TTC549 (cell line): ENCODE results near the gene ZSCAN20.
A peak's percentile ranks its signal among the peaks of the same experiment; 100 is the strongest.

Experiments used
- FAIRE-seq: peaks from 2 replicates; lab custom pipeline; 2012; peaks lifted over from hg19 to GRCh38; lab: Jason Lieb, UNC

The ZSCAN20 gene

DNA sequence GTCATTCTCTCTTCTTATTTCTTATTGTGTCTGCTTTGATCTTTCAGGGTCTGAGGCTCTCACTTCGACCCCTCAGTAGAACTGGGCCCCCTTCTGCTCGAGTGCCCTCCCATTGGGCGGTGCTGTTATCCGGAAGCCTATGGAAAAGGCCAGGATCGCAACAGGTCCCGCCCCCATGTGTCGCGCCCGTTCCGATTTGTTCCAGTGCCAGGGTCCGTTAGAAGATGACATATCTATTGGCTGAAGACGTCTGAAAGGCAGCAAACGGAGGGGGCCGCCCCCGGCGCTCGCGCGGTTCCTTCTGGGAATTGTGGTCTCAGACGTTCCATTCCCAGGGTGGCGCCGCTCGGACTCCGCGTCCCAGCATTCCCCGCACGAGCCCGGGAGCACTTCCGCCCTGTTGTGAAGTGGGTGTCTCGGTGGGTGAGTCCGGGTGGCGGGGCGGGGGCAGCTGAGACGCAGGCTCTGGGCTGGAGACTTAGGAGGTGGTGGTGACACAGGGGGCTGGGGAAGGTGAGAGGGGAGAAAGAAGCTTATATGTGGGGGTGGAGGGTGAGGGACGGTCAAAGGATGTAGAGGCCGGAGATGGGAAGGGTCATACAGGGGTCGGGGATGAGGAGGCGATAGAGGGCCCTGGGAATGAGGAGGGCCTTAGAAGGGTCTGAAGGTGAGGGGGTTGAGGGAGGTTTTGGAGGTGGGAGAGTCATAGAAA is at the start of gene ZSCAN20:
Gene ZSCAN20, plus strand, starts transcription at position 377 of the 712 bp plus-strand sequence. CDS start 6,644 bp downstream, outside the sequence.
- peak; percentile 89 for FAIRE-seq

DNA sequence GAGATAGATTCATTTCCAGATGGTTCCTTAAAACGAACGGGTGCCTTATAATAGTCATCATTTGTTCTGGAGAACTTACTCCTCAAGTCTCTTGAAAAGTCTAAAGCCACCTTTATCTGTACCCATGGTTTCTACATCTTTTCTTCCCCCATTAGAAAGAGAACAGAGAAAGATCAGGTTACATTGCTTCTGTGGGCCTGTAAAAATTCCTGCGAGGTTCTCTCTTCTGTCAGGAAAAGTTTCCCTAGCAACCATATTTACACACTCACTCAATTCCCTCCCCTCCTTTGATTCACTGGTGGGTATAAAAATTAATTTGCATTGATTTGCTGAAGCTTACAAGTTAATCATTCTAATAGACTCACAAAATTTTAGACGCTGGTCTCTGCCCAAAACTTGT is 48.2 kb upstream of the ZSCAN20 start:
- FAIRE-seq = no peak

DNA sequence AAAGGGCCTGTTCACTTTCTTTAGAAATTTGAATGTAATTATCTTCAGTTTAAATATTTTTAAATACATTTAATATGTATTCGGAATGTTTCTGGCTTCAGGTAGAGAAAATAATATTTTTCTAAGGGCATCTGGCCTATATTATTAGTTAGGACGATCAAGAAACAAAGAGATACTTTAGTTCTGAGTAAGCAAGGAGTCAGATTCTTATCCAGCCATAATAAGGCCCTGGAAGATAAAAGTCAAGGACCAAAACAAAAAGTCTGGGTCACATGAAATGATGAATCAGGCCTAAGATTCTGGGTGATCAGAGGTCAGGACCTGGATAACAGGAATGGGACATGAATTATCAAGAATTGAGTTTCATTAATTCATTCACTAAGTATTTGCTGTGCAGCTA is 47.8 kb upstream of the ZSCAN20 start:
- FAIRE-seq = no peak

DNA sequence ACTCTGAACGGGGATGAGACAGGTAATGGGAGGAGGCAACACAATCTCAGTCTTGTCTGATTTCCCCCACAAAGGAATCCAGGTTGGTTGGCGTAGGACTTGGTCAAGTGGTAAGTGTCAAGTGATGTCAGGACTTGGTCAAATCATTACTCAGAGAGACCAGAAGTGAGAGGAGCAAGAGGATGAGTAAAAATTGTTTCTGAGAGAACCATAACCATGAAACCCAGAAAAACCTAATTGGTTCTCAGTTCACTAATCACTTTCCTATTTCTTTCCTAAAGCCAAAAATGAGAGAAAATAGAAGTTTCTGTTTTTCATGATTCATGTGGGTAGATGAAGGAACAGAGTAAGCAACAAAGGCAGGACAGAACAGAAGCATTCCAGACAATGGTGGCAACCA is 46.5 kb upstream of the ZSCAN20 start:
- FAIRE-seq = no peak

DNA sequence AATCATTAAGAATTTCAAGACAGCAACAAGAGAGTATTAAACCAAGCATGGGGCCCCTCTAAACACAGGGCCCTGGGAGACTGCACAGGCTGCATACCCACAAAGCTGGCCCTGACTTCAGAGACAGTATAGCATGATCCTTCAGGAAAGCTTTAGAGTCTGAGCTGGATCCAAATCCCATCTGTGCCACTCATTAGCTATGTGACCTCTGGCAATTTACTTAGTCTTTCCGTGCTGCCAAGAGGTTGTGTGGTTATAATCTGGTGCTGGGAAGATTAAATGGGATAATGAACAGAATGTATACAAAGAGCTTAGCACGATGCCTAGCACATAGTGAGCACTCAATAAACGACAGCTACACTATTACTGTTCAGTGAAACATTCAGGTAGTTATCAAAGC is 45.5 kb upstream of the ZSCAN20 start:
- no peak for FAIRE-seq

DNA sequence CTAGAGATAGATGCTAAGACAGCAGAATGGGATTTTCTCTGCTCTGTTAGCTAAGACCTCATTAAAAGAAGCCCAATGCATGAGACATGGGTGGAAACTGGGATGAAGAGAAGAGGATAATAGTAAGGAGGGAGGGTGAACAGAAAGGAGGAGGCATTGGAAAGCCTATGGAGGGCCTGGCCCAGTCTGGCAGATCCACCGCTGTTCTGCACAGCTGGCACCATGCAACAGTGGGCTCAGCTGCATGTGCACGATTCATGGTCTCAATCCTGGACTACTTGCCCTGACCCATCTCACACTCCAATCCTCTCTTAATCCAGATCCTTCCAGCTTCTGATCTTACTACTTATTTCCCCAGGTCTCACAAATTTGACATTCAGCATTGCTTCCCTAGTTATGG is 43.8 kb upstream of the ZSCAN20 start:
- no peak for FAIRE-seq

DNA sequence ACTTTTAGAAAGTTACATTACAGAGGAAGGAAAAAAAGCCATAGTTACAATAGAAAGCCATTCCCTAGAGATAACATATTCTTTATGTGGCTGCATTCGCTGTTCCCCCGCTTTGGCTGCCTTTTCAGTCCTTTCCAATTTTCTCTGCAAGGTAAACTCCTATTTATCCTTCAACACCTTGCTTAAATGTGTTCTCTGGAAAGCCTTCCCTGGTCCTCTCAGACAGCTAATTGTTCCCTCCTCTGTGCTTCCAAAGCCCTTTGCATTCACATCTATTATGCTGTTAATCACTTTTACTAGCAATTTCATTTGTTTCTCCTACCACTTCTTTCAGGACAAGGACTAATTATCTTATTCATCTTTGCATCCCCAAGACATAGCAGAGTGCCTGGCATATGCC is 43.1 kb upstream of the ZSCAN20 start:
- no peak for FAIRE-seq

DNA sequence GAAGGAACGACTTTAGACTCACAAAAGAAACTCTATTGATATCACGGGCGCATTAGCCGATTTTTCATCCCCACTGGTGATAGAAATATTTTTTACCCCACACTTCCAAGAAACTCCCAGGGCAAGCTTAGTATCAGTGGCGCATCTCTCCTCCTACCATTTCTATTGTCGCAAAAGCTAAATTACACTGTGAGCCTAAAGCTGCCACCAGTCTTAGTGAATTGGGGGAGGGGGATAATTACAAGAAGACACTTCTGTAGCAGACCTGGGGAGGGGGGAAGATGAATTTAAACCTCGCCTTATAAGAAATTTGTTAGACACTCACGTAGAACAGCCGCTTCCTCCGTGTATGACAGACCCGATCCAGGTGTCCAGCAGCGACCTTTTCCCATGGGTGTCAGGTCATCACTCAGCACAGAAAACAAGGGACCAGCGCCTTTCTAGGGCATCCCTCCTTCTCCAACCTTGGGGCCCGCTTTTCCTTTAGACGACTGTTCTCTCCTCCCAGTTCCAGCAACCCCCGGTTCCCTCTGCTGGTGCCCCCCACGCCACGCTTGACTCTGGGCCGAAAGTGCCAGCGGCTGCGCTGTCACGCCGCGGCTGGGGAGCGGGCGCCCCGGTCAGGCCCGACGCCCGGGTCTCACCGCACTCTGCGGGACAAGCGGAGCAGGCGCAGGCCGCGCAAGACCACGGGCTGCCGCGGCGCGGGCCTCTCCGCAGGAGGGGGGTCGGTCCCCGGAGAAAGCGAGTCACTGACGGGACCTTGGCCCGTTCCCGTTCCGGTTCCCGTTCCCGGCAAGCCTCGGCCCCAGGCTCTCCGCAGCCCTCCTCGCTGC is 42.4 kb upstream of the ZSCAN20 start:
- FAIRE-seq = no peak

DNA sequence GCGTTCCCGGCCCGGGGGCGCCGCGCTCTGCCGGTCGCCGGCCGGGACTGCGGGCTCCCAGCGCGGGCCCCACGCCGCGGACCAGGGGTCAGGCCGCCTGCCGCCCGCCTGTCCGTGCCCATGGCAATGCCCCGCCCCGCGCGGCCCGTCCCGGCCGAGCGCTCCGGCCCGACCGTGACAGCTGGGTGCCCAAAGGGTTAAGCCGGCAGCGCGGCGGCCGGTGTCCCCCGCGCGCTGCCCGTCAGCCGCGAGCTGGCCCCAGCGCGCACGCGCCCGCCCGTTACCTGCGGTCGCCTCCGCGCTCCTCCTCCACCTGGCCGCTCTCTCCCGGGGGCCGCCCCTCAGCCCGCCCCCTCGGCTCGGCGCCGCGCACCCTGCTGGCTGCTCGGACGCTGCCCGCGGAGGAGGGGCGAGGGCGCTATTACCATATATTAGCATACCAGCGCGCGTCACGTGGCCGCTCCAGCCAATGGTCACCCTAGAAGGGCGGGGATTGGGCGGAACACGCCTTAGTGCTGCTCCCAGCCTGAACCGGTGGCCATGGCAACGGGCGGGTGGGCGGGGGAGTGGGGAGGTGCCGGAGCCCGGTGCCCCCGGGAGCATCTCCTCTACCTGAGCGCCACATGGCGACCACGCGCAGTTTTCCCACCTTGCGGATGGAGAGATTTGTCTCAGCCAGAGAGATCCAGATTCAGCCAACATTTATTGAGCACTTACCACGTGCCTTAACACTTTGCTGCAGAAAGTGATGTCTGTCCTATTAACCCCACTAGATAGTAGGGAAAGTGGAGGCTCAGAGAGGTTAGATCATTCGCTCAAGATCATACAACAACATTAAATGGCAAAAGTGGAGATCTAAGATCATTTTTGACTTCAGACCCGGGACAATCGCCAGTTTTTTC is 41.5 kb upstream of the ZSCAN20 start, which contains the start of gene PHC2:
Gene PHC2, minus strand, starts transcription at position 404 of the 902 bp plus-strand sequence. CDS start 55,556 bp downstream, outside the sequence.
- no peak for FAIRE-seq

DNA sequence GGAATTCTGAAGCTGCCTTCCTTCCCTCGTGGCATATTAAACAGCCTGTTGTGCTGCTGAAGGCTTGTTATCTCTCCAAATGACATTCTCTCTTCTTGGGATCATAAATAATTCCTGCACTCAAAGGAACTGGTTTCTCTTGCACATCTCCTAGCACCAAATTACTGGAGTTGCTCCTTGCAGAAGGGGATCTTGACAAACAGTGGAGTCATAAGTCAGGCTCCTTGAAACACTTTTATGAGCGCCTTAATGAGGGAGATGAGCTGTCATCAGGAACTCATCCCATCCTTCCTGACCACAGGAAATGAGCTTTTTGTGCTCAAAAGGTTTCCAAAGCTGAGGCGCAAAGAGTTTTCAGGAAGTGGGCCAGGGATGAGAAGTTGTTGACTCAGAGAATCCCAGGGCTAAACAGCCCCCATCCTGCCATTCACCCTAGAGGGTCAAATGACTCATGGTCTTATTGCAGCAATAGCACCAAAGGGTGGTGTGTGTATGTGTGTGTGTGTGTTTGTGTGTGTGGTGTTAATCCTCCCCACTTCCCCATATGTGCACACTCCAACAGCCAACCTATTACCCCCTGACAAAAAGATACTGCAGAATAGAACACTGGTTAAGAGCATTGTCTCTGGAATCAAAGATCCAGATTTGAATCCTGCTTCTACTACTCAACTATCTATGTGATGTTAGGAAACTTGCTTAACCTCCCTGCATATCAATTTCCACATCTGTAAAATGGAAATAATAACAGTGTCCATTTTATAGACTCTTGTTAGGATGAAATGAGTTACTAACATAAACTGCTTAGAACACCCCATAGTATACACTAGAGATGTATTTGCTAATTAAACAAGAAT is 38.7 kb upstream of the ZSCAN20 start:
- FAIRE-seq = no peak

DNA sequence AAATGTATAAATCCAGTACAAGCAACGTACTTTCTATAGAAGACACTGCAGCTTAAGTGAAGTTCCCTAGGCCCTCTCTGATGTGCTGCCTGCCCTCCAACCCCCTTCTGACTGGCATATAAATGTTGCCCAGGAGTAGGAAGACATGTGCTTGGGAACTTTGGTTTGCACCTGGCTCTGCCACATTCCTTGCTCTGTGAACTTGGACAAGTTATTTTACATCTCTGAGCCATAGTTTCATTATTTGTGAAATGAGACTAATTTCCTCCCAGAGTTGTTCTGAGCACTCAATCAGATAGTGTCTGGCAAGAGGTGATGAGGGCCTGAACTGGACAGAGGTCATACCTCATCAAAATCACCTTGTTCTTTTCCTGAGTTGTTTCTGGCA is 38.1 kb upstream of the ZSCAN20 start:
- no peak for FAIRE-seq

DNA sequence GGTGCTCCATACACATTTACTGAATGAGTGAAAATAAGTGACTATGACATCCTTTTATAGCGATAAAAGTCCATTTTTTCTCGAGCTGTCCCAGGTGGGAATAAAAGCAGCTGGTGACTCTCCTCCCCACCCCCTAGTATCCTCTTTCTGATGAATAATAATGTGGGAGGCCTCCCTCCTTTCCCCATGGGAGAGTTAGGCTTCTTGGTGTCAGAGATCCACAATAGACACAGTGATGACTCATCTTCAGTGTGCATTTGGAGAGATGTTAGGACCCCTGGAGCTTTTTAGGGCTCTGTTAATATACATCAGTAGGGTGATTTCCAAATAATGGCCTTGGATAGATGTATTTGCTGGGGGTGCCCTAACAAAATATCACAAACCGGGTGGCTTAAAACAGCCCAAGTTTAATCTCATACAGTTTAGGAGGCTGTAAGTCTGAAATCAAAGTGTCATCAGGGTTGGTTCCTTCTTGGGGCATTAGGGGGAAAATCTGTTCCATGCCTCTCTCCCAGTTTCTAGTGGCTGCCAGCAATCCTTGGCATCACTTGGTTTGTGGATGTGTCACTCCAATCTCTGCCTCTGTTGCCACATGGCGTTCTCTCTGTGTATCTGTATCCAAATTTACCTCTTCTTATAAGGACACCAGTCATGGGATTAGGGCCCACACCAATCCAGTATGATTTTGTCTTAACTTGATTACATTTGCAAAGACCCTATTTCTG is 37.2 kb upstream of the ZSCAN20 start:
- FAIRE-seq = no peak

DNA sequence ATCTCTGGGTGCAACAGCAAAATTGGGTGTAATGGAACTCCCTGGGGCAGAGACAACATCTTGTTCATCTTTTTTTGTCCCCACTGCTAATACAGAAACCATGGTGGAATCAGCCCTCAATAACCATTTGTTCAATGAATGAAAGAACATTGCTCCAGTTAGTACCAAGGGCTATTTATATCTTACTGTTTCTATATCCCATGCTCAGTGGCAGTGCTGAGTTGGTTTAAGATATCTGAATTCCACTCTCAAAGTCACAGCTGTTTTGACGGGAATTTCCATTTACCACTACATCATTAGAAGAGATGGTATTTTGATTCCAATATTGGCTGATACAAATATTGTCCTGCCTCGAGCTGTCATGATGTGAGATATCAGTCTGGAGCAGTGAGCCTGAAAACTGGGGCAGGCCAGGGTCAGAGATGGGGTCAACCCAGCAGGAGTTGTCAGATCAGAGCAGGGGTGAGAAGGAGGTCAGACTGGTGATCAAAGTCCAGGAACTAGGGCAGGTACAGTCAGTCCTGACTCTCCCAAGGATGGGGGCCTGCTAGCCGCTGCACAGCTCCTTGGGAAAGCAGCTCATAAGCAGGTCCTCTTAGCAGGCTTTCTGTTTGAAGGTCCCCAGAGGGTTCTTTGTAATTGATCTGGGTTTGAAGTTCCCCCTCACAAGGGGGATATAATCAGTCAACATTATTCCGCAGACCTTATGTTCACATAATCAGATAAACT is 35.7 kb upstream of the ZSCAN20 start:
- no peak for FAIRE-seq

DNA sequence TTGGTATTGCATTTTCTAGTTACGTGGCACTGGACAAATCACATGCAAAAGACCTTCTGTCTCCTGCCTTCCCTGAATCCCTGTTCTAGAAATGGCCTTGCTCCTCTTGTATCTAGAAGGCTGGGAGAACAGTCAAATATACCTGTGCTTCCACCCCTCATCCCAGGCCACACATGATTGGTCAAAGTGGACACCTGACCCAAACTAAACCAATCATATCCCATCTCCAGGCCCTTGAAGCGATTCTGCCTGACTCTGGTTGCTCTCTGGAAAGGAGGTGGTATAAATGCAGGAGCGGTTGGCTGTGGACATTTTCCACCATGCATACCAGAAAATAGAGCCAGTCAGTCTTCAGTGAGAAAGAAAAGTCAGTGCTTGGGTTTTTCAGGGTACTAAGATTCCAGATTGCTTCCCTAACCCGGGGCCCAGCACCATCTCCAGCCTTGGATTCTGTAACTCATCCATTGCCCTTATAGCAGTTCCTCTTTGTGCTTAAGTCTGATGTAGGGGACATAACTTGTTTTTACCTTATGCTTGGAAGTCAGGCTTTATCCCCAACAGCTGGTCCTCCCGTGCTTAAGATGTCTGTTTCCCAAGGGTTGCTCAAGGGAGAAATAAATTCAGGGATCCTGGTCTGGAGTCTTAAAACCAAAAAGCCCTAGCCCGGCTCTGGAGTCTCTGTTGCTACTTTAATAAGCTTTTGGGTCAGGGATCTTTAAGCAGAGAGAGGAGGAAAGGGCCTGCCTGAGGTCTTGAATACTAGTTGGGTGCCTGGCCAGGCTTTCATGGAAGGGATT is 33.9 kb upstream of the ZSCAN20 start:
- FAIRE-seq = no peak

DNA sequence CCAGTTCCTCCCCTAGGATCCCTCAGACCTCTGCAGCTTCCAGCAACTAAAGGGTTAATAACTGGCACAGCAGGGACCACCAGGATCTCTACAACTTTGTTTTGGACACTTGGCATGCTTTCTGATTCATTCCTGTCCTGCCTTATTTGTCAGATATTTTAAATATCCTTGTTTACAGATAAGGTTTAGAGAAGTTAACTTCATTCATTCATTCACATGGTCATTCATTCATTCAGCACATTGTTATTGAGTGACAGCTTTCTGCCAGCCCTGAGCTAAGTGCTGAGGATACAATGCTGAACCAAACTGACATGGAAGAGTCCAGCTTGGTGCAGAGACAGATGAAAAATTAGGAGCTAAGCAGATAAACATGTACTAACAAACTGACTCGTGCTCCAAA is 32.8 kb upstream of the ZSCAN20 start:
- no peak for FAIRE-seq

DNA sequence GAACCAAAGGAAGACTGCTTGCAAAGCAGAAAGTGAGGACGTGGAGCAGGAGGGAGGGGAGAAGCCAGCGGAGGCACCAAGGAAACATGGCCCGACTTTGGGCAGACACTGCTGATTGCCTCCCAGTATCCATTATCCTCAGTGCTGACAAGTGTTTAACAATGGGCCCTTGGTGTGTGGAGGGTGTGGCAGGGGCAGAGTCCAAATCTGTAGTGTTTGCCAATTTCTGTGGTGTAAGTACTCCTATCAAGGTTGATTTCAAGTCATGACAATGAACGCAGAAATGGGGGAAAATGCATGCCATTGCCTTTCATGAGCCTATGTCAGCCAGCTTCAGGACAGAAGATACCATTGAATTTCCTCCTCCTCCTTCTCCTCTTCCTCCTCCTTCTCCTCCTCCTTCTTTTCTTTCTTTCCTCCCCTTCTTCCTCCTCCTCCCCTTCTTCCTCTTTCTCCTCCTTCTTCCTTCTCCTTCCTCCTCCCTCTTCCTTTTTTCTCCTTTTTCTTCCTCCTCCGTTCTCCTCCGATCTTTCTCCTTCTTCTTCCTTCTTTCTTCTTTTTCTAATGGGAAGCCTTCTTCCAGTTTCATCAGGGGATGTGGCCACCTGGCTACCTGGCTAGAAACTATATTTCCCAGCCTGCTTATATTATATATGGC is 31.2 kb upstream of the ZSCAN20 start:
- no peak for FAIRE-seq

DNA sequence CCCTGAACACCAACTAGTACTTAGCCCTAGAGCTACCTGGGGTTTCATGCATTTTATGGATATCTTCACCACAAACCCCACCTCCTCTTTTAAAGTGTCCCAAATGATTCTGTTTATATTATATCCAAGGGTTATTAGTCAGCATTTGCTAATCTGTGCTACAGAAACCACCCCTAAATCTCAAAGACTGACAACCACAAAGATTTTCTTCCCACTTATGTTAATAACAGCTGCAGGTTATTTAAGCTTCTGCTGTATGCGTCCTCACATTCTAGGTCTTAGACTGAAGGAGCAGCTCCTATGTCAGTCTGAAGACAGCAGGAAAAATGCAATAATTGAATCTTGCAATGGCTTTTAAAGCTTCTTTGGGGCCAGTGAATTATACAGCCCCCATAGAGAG is 30.3 kb upstream of the ZSCAN20 start:
- no peak for FAIRE-seq

DNA sequence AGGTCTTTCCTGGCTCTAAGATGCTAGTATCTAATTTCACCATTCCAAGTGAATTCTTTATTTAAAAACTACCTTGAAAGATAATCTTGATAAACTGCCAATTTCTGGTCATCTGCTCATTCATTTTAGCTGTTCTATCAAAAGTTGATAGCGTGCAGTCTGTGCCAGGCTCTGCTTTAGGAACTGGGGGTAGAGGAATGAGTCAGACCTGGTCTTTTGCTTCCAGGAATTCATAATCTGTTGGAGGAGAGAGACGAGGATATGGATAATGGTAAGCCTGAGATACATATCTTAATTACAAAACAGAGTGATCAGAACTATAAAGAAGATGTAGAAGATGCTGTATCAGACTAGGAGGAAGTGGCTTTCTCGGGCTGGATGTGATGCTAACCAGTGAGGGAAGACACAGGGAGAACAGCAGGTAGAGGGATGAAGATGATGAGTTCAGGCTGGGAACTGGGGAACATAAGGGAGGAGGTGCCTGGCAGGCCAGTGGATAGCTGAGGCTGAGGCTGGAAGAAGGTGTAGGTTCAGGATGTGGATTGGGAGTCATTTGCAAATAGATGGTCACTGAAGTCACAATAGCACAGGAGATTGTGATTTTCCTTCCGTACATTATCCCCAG is 29.3 kb upstream of the ZSCAN20 start:
- no peak for FAIRE-seq
